Kidney (tissue), 14 donors: ENCODE measurements around the gene TRIM66. TPM values are rescaled to one million over a fixed set of nuclear protein-coding genes. Genes with fewer than 3 reads are reported as not detected.
A peak's percentile ranks its signal among the peaks of the same experiment; 100 is the strongest.

Source experiments
- DNase-seq, 5 donors: peaks; one replicate each; pipeline ENCODE4 v3.0.0-alpha.2; 2013 to 2020
- FAIRE-seq: peaks from 2 replicates; lab custom pipeline; 2012; peaks lifted over from hg19 to GRCh38; lab: Jason Lieb, UNC
- H3K27ac ChIP-seq, 2 donors: one replicate each; pipeline ENCODE4 v1.7.0; 2013; ENCODE audit warnings: low read depth in 2 of 2, low read length in 2 of 2, inconsistent platforms in 1 of 2
- H3K27me3 ChIP-seq: one replicate; pipeline ENCODE4 v1.7.1; 2013; ENCODE audit warnings: low read length, inconsistent platforms; ENCODE audit not compliant: control insufficient read depth, insufficient read depth
- H3K36me3 ChIP-seq, 3 donors: one replicate each; pipeline versions ENCODE4 v1.7.0 to v1.7.1; 2013; ENCODE audit warnings: low read length in 3 of 3, control low read depth in 1 of 3, inconsistent platforms in 1 of 3; ENCODE audit not compliant: insufficient read depth in 3 of 3, control insufficient read depth in 2 of 3
- H3K4me1 ChIP-seq, 3 donors: one replicate each; pipeline versions ENCODE4 v1.7.0 to v1.7.1; 2013; ENCODE audit warnings: low read length in 3 of 3, inconsistent platforms in 1 of 3, low read depth in 1 of 3; ENCODE audit not compliant: control insufficient read depth in 2 of 3, insufficient read depth in 2 of 3
- H3K4me3 ChIP-seq, 3 donors: one replicate each; pipeline versions ENCODE4 v1.7.0 to v1.8.1; 2013; ENCODE audit warnings: low read length in 3 of 3, control low read depth in 1 of 3, inconsistent platforms in 1 of 3
- H3K9ac ChIP-seq, 3 donors: one replicate each; pipeline versions ENCODE4 v1.7.0 to v1.7.1; 2013; ENCODE audit warnings: low read length in 3 of 3, control low read depth in 1 of 3, inconsistent platforms in 1 of 3
- H3K9me3 ChIP-seq, 3 donors: one replicate each; pipeline versions ENCODE4 v1.7.0 to v1.7.1; 2013; ENCODE audit warnings: low read length in 3 of 3, control low read depth in 1 of 3, inconsistent platforms in 1 of 3; ENCODE audit not compliant: control insufficient read depth in 2 of 3, insufficient read depth in 1 of 3
- CTCF ChIP-seq: IDR thresholded peaks from 3 replicates; pipeline ENCODE4 v1.5.1; 2012; ENCODE audit warnings: mild to moderate bottlenecking, moderate library complexity, borderline replicate concordance; ENCODE audit not compliant: insufficient read depth; ENCODE audit errors: extremely low read depth
- intact Hi-C: fragments of 100-400 bp; cut with DNase I; formaldehyde crosslinking; loops from one replicate; pipeline ENCODE4 v1.11.1; 2022
- polyA plus RNA-seq: library from polyadenylated mRNA; stranded (reverse); fragments of 350-450 nt; fragmentation: Illumina TruSeq; extraction: RNeasy Lipid Tissue Mini Kit (QIAGEN cat#74804); gene quantifications from one replicate; pipeline ENCODE4 v1.2.3, GENCODE V29; 2014; ENCODE audit warnings: low read depth, low replicate concordance; ENCODE audit not compliant: insufficient read depth
- total RNA-seq: library from RNA; stranded (reverse); fragmentation: NEBNext Ultra II Directional; extraction: Animal tissue kit (Norgen Biotek cat#: 25700); gene quantifications from one replicate; pipeline ENCODE4 v1.2.1, GENCODE V29; 2021
- donor health status: control.
- donor health status: control.
- donor health status: control.
- donor health status: control.
- donor health status: control.
- donor health status: DM: yes; HTN: yes; CAD: no.
- donor health status: Normal renal cell carcinoma (clear cell type).

Gene TRIM66
- total and polyA plus RNA-seq, 2 donors from 2014 or later, result 1.4 to 25.7 TPM

GRCh38 chr11:8711895-8712442 lies 29.5 kb upstream of the TRIM66 start:
- no peak overlapping the region for H3K9ac ChIP-seq
- H3K4me3 ChIP-seq, result no peak overlapping the region
- H3K4me1 ChIP-seq, result no peaks in the 10 kb centered on the region
- intact Hi-C loops, result no loop called here
- no peak overlapping the region for H3K27ac ChIP-seq
- FAIRE-seq (no peak), DNase-seq (peak in 1 of 5 donors; percentile 47)
- no peaks in the 10 kb centered on the region for H3K9me3 ChIP-seq
- H3K36me3 ChIP-seq, result peaks cover 2 to 11% (median 9%) of the 10 kb centered on the region in 3 donors
- no peak for TF ChIP-seq CTCF
- H3K27me3 ChIP-seq, result no peaks in the 10 kb centered on the region

GRCh38 chr11:8709777-8710176 lies 27.3 kb upstream of the TRIM66 start:
- Histone ChIP-seq H3K4me3 (no peak overlapping the region), H3K4me1 (no peaks in the 10 kb centered on the region), H3K27me3 (no peaks in the 10 kb centered on the region), H3K9ac (no peak overlapping the region), H3K9me3 (no peaks in the 10 kb centered on the region), H3K36me3 (peaks cover 2 to 13% (median 9%) of the 10 kb centered on the region in 3 donors), H3K27ac (peak overlapping the region in 1 of 2 donors; percentile 80)
- no peak for TF ChIP-seq CTCF
- FAIRE-seq (no peak), DNase-seq (no peak)
- intact Hi-C loops, result no loop called here

- H3K36me3 ChIP-seq, result peaks cover 2 to 12% (median 9%) of the 10 kb centered on the region in 3 donors
- intact Hi-C loops, result no loop called here
- peak overlapping the region in 1 of 2 donors; percentile 80 for H3K27ac ChIP-seq
- DNase-seq (peak in 4 of 5 donors; percentile 44 to 96 (median 72)), FAIRE-seq (no peak)
- no peaks in the 10 kb centered on the region for H3K4me1 ChIP-seq
- H3K27me3 ChIP-seq, result no peaks in the 10 kb centered on the region
- no peak overlapping the region for H3K4me3 ChIP-seq
- no peaks in the 10 kb centered on the region for H3K9me3 ChIP-seq
- no peak for TF ChIP-seq CTCF
- no peak overlapping the region for H3K9ac ChIP-seq
Measured at GRCh38 chr11:8709002-8709672, 26.7 kb upstream of the TRIM66 start.
